Measurements from ENCODE around the gene WRNIP1.

DNA sequence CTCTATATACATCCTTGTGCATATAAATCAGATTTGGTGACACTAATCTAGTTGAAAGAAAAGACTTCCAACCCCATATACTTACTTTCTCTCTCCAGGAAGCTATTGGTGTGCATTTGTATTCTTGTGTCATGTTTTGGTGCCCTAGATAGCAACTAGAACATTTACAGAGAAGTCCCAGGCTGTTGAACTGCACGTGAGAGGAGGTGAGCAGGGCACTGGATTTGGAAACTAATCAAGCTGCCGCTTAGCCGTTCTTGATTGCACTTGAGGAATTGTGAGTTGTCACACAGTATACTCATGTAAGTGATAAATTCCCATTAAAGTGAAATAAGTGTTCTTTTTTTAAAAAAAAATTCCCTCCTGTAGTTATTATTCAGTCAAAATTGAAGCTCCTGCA, 7.6 kb downstream of the WRNIP1 start:
- TF ChIP-seq EP300 (IDR thresholded peaks at IDR 0.05; ENCODE audit: borderline replicate concordance) (no peak), EGR1 (IDR thresholded peaks at IDR 0.05) (no peak), TEAD4 (IDR thresholded peaks at IDR 0.05) (no peak), CEBPB (IDR thresholded peaks at IDR 0.05) (no peak), RAD21 (IDR thresholded peaks at IDR 0.05; ENCODE audit: low read depth) (no peak), TAF1 (IDR thresholded peaks at IDR 0.05; ENCODE audit: low read depth) (no peak), YY1 (IDR thresholded peaks at IDR 0.05; ENCODE audit: low read depth) (no peak)
- TF ChIP-seq, protein P1, sequence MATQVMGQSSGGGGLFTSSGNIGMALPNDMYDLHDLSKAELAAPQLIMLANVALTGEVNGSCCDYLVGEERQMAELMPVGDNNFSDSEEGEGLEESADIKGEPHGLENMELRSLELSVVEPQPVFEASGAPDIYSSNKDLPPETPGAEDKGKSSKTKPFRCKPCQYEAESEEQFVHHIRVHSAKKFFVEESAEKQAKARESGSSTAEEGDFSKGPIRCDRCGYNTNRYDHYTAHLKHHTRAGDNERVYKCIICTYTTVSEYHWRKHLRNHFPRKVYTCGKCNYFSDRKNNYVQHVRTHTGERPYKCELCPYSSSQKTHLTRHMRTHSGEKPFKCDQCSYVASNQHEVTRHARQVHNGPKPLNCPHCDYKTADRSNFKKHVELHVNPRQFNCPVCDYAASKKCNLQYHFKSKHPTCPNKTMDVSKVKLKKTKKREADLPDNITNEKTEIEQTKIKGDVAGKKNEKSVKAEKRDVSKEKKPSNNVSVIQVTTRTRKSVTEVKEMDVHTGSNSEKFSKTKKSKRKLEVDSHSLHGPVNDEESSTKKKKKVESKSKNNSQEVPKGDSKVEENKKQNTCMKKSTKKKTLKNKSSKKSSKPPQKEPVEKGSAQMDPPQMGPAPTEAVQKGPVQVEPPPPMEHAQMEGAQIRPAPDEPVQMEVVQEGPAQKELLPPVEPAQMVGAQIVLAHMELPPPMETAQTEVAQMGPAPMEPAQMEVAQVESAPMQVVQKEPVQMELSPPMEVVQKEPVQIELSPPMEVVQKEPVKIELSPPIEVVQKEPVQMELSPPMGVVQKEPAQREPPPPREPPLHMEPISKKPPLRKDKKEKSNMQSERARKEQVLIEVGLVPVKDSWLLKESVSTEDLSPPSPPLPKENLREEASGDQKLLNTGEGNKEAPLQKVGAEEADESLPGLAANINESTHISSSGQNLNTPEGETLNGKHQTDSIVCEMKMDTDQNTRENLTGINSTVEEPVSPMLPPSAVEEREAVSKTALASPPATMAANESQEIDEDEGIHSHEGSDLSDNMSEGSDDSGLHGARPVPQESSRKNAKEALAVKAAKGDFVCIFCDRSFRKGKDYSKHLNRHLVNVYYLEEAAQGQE (IDR thresholded peaks at IDR 0.05; ENCODE audit: low read depth), result no peak
- TF ChIP-seq, protein P2, sequence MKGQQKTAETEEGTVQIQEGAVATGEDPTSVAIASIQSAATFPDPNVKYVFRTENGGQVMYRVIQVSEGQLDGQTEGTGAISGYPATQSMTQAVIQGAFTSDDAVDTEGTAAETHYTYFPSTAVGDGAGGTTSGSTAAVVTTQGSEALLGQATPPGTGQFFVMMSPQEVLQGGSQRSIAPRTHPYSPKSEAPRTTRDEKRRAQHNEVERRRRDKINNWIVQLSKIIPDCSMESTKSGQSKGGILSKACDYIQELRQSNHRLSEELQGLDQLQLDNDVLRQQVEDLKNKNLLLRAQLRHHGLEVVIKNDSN (IDR thresholded peaks at IDR 0.05), result no peak

All from Ishikawa (cell line).